GM06990 (cell line): ENCODE data around the gene NR3C2.
"Not testable (repeated sequence)": the region's sequence is repeated elsewhere in the genome, so short reads cannot be mapped to it uniquely, and the experiment has no call there.

Experiments used
- DNase-seq: peaks from one replicate; pipeline ENCODE4 v3.0.0-alpha.2; 2011; ENCODE audit not compliant: insufficient read length; ENCODE audit errors: extremely low read depth
- H3K27me3 ChIP-seq: replicated peaks from 2 replicates; pipeline ENCODE4 v1.6.0; 2011; ENCODE audit warnings: low read length; ENCODE audit not compliant: control insufficient read depth, insufficient read depth
- H3K36me3 ChIP-seq: 2 replicates; pipeline ENCODE4 v1.5.1; 2011; ENCODE audit warnings: low read length; ENCODE audit not compliant: control insufficient read depth, insufficient read depth
- H3K4me3 ChIP-seq: replicated peaks from 2 replicates; pipeline ENCODE4 v1.5.1; 2011; ENCODE audit warnings: low read depth, mild to moderate bottlenecking, control low read depth, low read length
- TF ChIP-seq, protein P1 (sequence below): IDR thresholded peaks from 2 replicates; pipeline ENCODE4 v1.5.1; 2011; ENCODE audit warnings: low read length, control low read depth, mild to moderate bottlenecking, inconsistent platforms; ENCODE audit not compliant: insufficient read depth, poor library complexity, severe bottlenecking

NR3C2 gene

DNA sequence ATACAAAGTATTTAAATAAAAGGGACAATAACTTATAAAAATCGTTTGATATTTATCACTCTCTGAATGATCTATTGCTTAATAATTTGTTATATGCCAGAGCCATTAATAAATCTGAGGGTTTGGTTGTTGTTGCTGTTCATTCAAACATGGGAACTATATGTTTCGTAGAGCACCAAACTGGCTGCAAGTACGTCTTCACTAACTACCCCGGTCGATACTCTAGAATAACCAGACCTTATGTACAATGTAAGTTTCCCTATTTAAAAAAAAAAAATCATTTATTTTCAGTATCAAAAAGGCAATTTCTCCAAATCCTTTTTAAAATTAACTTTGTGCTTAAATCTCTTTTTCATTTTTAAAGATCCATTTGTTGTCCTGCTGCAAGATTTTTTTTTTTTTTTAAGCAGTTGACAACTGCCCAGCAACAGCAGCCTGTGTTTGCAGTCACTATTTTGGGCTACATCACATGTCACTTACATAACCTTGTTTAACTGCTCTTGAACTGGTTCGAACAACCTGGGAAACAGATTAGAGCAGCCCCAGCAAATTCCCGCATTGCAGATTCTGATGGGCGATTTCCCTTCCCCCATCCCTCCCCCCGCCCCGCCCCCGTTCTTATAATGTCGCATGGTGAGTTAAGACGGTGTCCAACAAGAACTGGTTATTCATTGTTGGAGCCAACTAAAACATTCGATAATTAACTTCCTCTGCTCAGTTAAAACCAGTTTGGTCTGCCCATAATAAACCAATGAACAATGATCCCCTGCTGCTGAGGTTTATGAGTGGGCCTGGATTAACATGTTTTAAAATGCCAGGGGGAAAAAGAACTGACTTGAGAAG, 238.9 kb downstream of the NR3C2 start:
- no peaks in the 10 kb centered on the region for H3K36me3 ChIP-seq
- H3K4me3 ChIP-seq = no peak overlapping the region
- TF ChIP-seq, protein P1, sequence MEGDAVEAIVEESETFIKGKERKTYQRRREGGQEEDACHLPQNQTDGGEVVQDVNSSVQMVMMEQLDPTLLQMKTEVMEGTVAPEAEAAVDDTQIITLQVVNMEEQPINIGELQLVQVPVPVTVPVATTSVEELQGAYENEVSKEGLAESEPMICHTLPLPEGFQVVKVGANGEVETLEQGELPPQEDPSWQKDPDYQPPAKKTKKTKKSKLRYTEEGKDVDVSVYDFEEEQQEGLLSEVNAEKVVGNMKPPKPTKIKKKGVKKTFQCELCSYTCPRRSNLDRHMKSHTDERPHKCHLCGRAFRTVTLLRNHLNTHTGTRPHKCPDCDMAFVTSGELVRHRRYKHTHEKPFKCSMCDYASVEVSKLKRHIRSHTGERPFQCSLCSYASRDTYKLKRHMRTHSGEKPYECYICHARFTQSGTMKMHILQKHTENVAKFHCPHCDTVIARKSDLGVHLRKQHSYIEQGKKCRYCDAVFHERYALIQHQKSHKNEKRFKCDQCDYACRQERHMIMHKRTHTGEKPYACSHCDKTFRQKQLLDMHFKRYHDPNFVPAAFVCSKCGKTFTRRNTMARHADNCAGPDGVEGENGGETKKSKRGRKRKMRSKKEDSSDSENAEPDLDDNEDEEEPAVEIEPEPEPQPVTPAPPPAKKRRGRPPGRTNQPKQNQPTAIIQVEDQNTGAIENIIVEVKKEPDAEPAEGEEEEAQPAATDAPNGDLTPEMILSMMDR = no peak
- no peaks in the 10 kb centered on the region; the same call in 1 of the 2 replicates for H3K27me3 ChIP-seq
- DNase-seq = no peak

DNA sequence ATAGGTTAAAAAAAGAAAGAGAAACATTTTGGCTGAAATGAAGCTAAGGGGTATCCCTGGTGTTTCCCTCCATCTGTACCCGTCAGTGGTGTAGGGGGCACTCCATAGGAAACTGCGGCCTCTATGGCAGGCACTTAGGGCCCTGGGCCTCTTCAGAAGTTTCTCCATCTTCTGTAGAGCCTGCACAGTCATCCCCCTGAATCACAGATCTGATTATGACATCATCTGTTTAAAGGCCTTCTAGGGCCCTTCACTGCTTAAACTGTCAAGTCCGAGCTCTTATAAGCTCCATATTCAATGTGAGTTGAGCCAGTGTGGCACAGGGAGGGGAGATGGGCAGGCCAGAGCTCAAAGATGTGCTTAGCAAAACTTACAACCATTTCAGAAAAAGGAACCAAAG, 241.3 kb downstream of the NR3C2 start:
- H3K27me3 ChIP-seq = no peaks in the 10 kb centered on the region
- TF ChIP-seq, protein P1 = no peak
- H3K4me3 ChIP-seq = no peak overlapping the region
- DNase-seq = no peak
- no peaks in the 10 kb centered on the region for H3K36me3 ChIP-seq

DNA sequence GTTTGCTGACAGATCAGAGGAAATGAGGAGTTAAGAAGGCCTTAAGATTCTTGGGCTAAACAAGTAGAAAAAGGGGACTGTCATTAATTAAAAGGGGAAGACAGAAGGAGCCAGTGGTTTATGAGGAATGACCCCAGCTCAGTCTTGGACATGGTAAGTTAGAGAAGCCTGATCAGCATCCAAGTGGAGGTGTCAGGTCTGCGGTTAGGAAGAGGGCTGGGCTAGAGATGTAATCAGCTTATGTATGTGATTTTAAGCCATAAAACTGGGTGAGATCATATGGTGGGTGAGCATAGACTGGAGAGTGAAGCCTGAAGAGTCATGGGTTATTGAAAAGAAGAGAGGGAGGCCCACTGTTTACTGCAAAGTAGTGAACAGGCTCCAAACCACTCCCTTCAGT, 246.1 kb downstream of the NR3C2 start:
- no peak for DNase-seq
- TF ChIP-seq, protein P1 = no peak
- no peak overlapping the region for H3K4me3 ChIP-seq
- no peaks in the 10 kb centered on the region for H3K36me3 ChIP-seq
- H3K27me3 ChIP-seq = no peaks in the 10 kb centered on the region

DNA sequence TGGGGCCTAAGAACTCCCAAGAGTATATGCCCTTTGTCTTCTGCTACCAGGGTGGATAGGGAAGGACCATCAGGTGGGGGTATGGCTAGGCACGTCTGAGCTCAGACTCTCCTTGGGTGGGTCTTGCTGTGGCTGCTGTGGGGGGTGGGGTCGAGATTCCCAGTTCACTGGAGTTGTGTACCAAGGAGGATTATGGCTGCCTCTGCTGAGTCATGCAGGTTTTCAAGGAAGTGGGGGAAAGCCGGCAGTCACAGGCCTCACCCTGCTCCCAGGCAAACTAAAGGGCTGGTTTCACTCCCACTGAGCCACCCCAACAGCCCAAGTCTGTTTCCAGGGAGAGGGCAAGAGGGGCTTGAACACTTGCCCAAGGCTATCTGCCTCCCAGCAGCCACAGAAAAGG, 249.7 kb downstream of the NR3C2 start:
- no peaks in the 10 kb centered on the region for H3K27me3 ChIP-seq
- no peak overlapping the region for H3K4me3 ChIP-seq
- H3K36me3 ChIP-seq = no peaks in the 10 kb centered on the region
- TF ChIP-seq, protein P1 = no peak
- no peak for DNase-seq

GRCh38 chr4:148187454-148188222, 254.6 kb downstream of the NR3C2 start:
- not testable (repeated sequence) for H3K27me3 ChIP-seq, H3K36me3 ChIP-seq, H3K4me3 ChIP-seq, DNase-seq

- Histone ChIP-seq H3K36me3 (no peaks in the 10 kb centered on the region), H3K27me3 (no peaks in the 10 kb centered on the region), H3K4me3 (no peak overlapping the region)
- no peak for DNase-seq
- TF ChIP-seq, protein P1 = no peak
These were observed 257.3 kb downstream of the NR3C2 start for GRCh38 chr4:148184922-148185321.
